WERI-Rb-1 (cell line): ENCODE results near the gene RPTOR.

ENCODE experiments used
- DNase-seq: peaks from one replicate; pipeline ENCODE4 v3.0.0-alpha.2; 2020
- H3K27ac ChIP-seq: fragments of 250-450 bp; sonication (Bioruptor Pico); 2 replicates; pipeline ENCODE4 v1.5.1; 2020; ENCODE audit warnings: mild to moderate bottlenecking, moderate library complexity
- H3K27me3 ChIP-seq: fragments of 250-450 bp; sonication (Bioruptor Pico); 2 replicates; pipeline ENCODE4 v1.5.1; 2021; ENCODE audit warnings: mild to moderate bottlenecking, low read depth, moderate library complexity; ENCODE audit not compliant: insufficient read depth, severe bottlenecking
- H3K36me3 ChIP-seq: fragments of 250-450 bp; sonication (Bioruptor Pico); 2 replicates; pipeline ENCODE4 v1.5.1; 2020; ENCODE audit warnings: mild to moderate bottlenecking, moderate library complexity
- H3K4me3 ChIP-seq: 2 replicates; pipeline ENCODE4 v1.5.1; 2011; ENCODE audit warnings: low read depth, mild to moderate bottlenecking, control low read depth, low read length
- H3K9me3 ChIP-seq: fragments of 250-450 bp; sonication (Bioruptor Pico); 2 replicates; pipeline ENCODE4 v1.5.1; 2021; ENCODE audit warnings: mild to moderate bottlenecking, moderate library complexity; ENCODE audit not compliant: severe bottlenecking
- CTCF ChIP-seq: IDR thresholded peaks from 2 replicates; pipeline ENCODE4 v1.5.1; 2011; ENCODE audit warnings: low read depth, mild to moderate bottlenecking, control low read depth, inconsistent platforms, low read length

The RPTOR gene

GRCh38 chr17:80937462-80938381 is 393.1 kb downstream of the RPTOR start:
- no peaks in the 10 kb centered on the region for H3K27me3 ChIP-seq
- no peak overlapping the region for H3K4me3 ChIP-seq
- no peak overlapping the region for H3K27ac ChIP-seq
- TF ChIP-seq CTCF: no peak
- H3K36me3 ChIP-seq: peaks cover 21% of the 10 kb centered on the region
- no peaks in the 10 kb centered on the region for H3K9me3 ChIP-seq
- no peak for DNase-seq

GRCh38 chr17:80938556-80938955 is 393.9 kb downstream of the RPTOR start:
- DNase-seq: no peak
- Histone ChIP-seq H3K36me3 (peaks cover 28% of the 10 kb centered on the region), H3K4me3 (no peak overlapping the region), H3K27me3 (no peaks in the 10 kb centered on the region), H3K27ac (no peak overlapping the region), H3K9me3 (no peaks in the 10 kb centered on the region)
- TF ChIP-seq CTCF: no peak

- Histone ChIP-seq H3K27me3 (no peaks in the 10 kb centered on the region), H3K36me3 (peaks cover 32% of the 10 kb centered on the region), H3K27ac (no peak overlapping the region), H3K4me3 (no peak overlapping the region), H3K9me3 (no peaks in the 10 kb centered on the region)
- no peak for DNase-seq
- no peak for TF ChIP-seq CTCF
These were observed 394.8 kb downstream of the RPTOR start for GRCh38 chr17:80939151-80940145.

- Histone ChIP-seq H3K27me3 (no peaks in the 10 kb centered on the region), H3K4me3 (no peak overlapping the region), H3K9me3 (no peaks in the 10 kb centered on the region), H3K36me3 (peaks cover 33% of the 10 kb centered on the region), H3K27ac (no peak overlapping the region)
- DNase-seq: no peak
- TF ChIP-seq CTCF: no peak
These were observed 395.8 kb downstream of the RPTOR start for GRCh38 chr17:80940171-80941123.

GRCh38 chr17:80941171-80941570 is 396.5 kb downstream of the RPTOR start:
- H3K27me3 ChIP-seq: no peaks in the 10 kb centered on the region
- H3K27ac ChIP-seq: no peak overlapping the region
- no peak for DNase-seq
- H3K4me3 ChIP-seq: no peak overlapping the region
- no peaks in the 10 kb centered on the region for H3K9me3 ChIP-seq
- H3K36me3 ChIP-seq: peaks cover 39% of the 10 kb centered on the region
- TF ChIP-seq CTCF: no peak
